Measurements from ENCODE around the gene PKD1.

DNA sequence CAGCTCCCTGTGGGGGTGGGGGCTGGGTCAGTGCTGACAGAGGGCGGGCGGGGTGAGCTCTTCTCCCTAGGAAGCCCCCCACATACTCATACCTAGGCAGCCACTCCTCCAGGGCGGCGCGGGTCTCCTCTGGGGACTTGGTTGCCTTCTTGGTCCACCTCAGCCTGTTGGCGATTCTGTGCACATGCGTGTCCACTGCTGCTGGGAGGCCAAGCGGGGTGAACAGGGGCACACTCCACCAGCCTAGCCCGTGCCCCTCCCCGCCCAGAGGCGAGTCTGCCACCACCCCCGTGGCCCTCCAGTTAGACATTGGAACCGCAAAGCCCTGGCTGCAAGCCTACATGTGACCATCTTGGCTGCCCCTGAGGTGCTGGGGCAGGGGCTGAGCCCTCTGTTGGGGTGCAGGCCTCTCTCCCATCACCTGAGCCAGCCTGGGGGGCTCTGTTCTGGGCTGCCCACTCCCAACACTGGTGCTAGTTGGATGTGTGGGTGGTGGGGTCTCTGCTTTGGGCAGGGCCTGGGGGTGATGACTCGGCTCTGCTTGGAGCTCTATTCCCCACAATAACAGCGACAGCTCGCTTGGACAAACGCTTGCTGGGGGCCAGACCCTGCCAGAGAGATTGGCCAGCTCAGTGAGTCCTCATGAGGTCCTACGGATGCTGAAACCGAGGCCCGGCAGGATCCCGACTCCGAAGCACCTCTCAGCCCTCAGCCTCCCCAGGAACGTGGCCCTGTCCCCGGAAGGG, 95.5 kb downstream of the PKD1 start:
- TF ChIP-seq, protein P1, sequence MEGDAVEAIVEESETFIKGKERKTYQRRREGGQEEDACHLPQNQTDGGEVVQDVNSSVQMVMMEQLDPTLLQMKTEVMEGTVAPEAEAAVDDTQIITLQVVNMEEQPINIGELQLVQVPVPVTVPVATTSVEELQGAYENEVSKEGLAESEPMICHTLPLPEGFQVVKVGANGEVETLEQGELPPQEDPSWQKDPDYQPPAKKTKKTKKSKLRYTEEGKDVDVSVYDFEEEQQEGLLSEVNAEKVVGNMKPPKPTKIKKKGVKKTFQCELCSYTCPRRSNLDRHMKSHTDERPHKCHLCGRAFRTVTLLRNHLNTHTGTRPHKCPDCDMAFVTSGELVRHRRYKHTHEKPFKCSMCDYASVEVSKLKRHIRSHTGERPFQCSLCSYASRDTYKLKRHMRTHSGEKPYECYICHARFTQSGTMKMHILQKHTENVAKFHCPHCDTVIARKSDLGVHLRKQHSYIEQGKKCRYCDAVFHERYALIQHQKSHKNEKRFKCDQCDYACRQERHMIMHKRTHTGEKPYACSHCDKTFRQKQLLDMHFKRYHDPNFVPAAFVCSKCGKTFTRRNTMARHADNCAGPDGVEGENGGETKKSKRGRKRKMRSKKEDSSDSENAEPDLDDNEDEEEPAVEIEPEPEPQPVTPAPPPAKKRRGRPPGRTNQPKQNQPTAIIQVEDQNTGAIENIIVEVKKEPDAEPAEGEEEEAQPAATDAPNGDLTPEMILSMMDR (IDR thresholded peaks at IDR 0.05), result no peak
- TF ChIP-seq EZH2 (IDR thresholded peaks at IDR 0.05; ENCODE audit: borderline replicate concordance, insufficient read depth, low read depth, low read length, poor library complexity, severe bottlenecking), result no peak

Data from B cell (primary cell).